ENCODE results near the gene DTD1.

DTD1 gene

GRCh38 chr20:18615020-18615650, 27.3 kb downstream of the DTD1 start:
- Histone ChIP-seq H3K9me3 (ENCODE audit: control insufficient read depth, insufficient read depth, low read length) (no peaks in the 10 kb centered on the region), H3K27me3 (ENCODE audit: control insufficient read depth, low read length) (no peaks in the 10 kb centered on the region), H3K4me2 (ENCODE audit: low read length) (no peak overlapping the region), H4K20me1 (ENCODE audit: control insufficient read depth, insufficient read depth, low read depth, low read length) (no peaks in the 10 kb centered on the region), H3K79me2 (ENCODE audit: control insufficient read depth, low read length) (no peaks in the 10 kb centered on the region), H3K4me3 (ENCODE audit: low read length) (no peak overlapping the region), H3K36me3 (ENCODE audit: control insufficient read depth, low read length) (no peaks in the 10 kb centered on the region), H3K27ac (ENCODE audit: low read depth, low read length) (no peak overlapping the region), H3K9me2 (replicated peaks; ENCODE audit: control insufficient read depth, low read length) (no peaks in the 10 kb centered on the region), H3F3A (ENCODE audit: control insufficient read depth, insufficient read depth) (no peaks in the 10 kb centered on the region), H3K4me1 (ENCODE audit: control insufficient read depth, low read length) (no peaks in the 10 kb centered on the region)
- no peak for TF ChIP-seq EZH2phosphoT487 (IDR thresholded peaks at IDR 0.05; ENCODE audit: borderline replicate concordance, low read length)
- no peak for TF ChIP-seq CTCF (IDR thresholded peaks at IDR 0.05; ENCODE audit: low read depth, low read length, poor library complexity, severe bottlenecking)

GRCh38 chr20:18621004-18621403, 33.1 kb downstream of the DTD1 start:
- Histone ChIP-seq H3K4me3 (ENCODE audit: low read length) (no peak overlapping the region), H3F3A (ENCODE audit: control insufficient read depth, insufficient read depth) (no peaks in the 10 kb centered on the region), H3K9me2 (replicated peaks; ENCODE audit: control insufficient read depth, low read length) (no peaks in the 10 kb centered on the region), H3K9me3 (ENCODE audit: control insufficient read depth, insufficient read depth, low read length) (no peaks in the 10 kb centered on the region), H3K27me3 (ENCODE audit: control insufficient read depth, low read length) (no peaks in the 10 kb centered on the region), H3K4me1 (ENCODE audit: control insufficient read depth, low read length) (peaks cover 3% of the 10 kb centered on the region; the same call in 1 of the 2 replicates), H3K79me2 (ENCODE audit: control insufficient read depth, low read length) (no peaks in the 10 kb centered on the region), H3K27ac (ENCODE audit: low read depth, low read length) (no peak overlapping the region), H3K4me2 (ENCODE audit: low read length) (no peak overlapping the region), H3K36me3 (ENCODE audit: control insufficient read depth, low read length) (no peaks in the 10 kb centered on the region), H4K20me1 (ENCODE audit: control insufficient read depth, insufficient read depth, low read depth, low read length) (no peaks in the 10 kb centered on the region)
- TF ChIP-seq CTCF (IDR thresholded peaks at IDR 0.05; ENCODE audit: low read depth, low read length, poor library complexity, severe bottlenecking), result no peak
- no peak for TF ChIP-seq EZH2phosphoT487 (IDR thresholded peaks at IDR 0.05; ENCODE audit: borderline replicate concordance, low read length)

DNA sequence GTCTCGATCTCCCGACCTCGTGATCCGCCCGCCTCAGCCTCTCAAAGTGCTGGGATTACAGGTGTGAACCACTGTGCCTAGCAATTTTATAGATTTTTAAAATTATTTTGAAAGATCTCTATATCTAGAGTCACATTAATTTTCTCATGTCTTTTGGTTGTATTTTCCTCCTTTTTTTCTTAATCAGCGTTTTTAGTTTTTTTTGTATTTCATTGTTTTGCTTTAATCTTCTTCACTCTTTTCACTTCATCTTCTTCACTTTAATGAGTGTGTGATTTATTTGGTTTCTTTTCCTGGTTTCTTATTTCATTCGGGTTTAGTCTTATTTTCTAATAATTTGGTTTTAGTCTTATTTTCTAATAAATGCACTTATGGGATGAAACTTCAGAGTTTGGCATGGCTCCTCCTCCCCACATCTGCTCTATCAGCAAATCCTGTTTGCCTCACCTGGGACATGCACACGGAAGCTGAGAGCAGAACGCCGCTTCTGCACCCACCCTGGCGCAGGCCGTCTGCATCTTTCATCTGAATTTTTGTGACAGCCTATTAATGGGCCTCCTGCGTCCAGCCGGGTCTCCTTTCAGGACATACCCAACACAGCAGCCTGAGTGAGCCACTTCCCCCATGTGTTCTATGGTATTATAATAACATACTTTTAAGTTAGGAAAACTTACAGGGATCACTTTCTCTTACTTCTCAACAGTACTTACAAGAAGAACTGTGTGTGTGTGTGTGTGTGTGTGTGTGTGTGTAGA, 35.5 kb downstream of the DTD1 start:
- Histone ChIP-seq H3K9me3 (ENCODE audit: control insufficient read depth, insufficient read depth, low read length) (no peaks in the 10 kb centered on the region), H3K4me3 (ENCODE audit: low read length) (no peak overlapping the region), H3K27ac (ENCODE audit: low read depth, low read length) (no peak overlapping the region), H4K20me1 (ENCODE audit: control insufficient read depth, insufficient read depth, low read depth, low read length) (no peaks in the 10 kb centered on the region), H3K27me3 (ENCODE audit: control insufficient read depth, low read length) (no peaks in the 10 kb centered on the region), H3K4me1 (ENCODE audit: control insufficient read depth, low read length) (peaks cover 3% of the 10 kb centered on the region; the same call in 1 of the 2 replicates), H3K36me3 (ENCODE audit: control insufficient read depth, low read length) (no peaks in the 10 kb centered on the region), H3F3A (ENCODE audit: control insufficient read depth, insufficient read depth) (no peaks in the 10 kb centered on the region), H3K4me2 (ENCODE audit: low read length) (no peak overlapping the region), H3K79me2 (ENCODE audit: control insufficient read depth, low read length) (no peaks in the 10 kb centered on the region), H3K9me2 (replicated peaks; ENCODE audit: control insufficient read depth, low read length) (no peaks in the 10 kb centered on the region)
- TF ChIP-seq CTCF (IDR thresholded peaks at IDR 0.05; ENCODE audit: low read depth, low read length, poor library complexity, severe bottlenecking), result no peak
- TF ChIP-seq EZH2phosphoT487 (IDR thresholded peaks at IDR 0.05; ENCODE audit: borderline replicate concordance, low read length), result no peak

All from DOHH2 (cell line).